Activated gamma-delta T cell treated with Interleukin-2 at 50 U/mL for 16 hours (primary cell): ENCODE results near the gene C2CD3.
A peak's percentile ranks its signal among the peaks of the same experiment; 100 is the strongest.

ENCODE experiments used
- DNase-seq: peaks from one replicate; pipeline ENCODE4 v3.0.0-alpha.2; 2020

C2CD3 gene, protein sequence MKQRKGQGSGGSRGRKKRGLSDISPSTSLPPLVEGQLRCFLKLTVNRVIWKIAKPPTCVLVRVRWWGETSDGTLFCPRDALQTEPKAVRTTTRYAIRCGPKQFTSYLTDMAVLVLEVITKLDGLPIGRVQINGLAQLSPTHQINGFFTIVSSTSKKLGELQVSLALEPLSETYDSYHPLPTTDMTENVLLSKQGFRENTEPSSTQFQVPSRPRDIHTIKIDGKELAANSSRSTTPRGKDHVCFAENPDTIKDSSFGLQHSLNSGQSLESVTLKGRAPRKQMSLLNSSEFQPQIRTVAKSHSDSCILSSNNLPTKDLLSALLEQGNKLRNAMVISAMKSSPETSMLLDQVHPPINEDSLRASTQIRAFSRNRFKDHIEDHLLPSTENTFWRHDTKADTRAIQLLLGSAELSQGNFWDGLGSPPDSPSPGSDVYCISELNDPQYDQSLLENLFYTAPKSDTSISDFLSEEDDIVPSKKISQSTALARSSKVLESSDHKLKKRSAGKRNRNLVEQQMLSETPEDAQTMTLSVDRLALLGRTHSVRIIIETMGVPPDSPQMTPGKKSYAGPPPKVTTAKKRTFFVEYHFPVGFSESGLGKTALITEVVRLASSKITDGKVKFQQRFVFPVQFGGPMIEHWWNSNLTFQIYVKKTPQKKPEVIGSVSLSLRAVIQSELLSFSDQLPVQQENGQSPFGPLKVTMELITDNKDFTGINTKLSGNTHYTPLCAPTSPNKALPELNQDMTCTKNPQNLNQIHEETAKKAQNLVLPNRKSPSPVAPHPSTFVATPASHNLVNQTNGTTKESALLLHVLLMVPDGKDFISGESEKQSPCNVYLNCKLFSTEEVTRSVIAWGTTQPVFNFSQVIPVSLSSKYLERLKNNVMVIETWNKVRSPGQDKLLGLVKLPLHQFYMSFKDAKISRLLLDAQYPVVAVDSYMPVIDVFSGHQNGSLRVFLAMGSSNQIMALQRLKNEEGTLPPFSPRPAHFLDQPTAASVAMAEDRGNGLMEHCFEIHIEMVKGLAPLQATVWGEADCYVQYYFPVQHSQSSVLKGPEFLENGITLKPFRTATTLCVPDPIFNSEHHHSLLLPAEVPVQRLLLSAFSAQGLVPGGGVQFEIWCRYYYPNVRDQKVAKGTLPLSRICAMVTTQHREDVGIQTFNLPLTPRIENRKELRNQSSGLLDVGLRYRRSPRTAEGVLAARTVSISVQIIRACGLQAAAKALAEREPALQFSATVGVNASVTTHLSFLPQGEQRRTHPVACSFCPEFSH (N-terminal part only)

DNA sequence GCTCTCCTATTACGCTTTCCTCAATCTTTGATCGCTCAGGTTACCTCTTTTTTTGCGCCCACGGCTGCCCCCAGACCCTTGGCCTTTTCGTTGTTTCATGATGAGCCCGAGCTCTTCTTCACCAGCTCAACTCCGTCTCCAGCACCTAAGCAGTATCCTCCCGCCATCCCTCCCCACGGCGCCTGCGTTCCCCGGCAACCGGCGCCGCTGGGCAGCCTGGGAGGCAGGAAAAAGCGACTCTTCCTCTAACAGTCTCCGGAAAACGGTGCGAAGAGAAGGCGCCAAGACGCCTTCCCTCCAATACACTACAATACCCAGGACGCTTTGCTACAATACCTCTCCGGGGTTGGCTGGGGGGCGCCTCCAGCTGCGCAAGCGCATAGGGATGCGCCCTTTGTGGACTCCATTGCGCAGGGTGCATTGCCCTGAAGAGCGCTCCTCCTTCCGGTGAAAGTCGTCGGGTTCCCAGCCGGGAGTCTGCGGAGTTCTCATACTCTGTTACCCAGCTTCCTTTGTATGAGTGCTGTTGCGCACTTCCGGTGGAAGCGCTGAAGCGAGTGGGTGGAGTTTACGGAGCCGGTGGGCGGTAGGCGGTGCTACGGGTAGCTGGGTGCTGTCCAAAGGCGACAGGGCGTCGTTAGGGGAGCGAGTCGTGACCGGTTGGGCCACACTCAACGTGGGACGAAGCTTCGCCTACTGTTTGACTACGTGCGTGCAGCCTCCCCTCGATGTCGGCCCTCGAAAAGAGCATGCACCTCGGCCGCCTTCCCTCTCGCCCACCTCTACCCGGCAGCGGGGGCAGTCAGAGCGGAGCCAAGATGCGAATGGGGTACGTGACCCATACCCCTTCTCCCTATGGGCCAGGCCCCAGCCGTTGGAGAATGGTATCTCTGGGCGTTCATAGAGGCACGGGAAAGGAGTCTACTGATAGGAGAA lies at the start of gene C2CD3, which contains the start of gene PPME1:
TSS of gene C2CD3 (minus strand) at position 309 of the 936 bp plus-strand sequence. CDS start at position 99, 210 bp downstream.
TSS of gene PPME1 (plus strand) at position 596 of the 936 bp plus-strand sequence. CDS start at position 729, 133 bp downstream.
- DNase-seq, result peak; percentile 96

DNA sequence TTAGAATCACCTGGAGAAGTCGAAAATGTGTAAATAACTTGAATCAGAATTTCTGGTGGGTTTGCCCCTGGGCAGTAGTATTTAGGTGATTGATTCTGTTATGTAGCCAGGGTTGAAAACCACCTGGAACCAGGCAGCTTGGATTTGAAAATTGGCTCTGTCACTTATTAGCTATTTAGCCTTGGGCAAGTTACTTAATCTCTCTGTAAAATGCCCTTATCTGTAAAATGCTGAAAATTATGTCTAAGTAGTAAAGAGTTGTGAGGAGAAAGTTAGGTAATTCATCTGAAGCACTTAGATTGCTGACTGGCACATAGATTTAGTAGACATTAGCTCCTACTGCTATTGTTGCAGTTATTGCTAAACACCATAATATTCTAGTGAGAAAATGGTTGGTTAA lies 49.6 kb upstream of the C2CD3 start:
- DNase-seq, result no peak

DNA sequence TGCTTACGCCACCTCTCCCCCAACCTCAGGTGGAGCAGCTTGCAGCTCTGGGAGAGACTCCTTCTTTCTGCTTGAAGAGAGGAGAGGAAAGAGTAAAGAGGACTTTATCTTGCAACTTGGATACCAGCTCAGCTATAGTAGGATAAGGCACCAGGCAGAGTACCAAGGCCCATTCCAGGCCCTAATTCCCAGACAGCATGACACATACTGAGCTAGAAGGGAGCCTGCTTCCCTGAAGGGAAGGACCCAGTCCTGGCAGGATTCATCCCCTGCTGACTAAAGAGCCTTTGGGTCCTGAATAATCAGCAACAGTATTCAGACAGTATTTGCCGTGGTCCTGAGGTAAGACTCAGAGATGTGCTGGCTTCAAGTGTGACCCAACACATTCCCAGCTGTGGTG lies 41.7 kb upstream of the C2CD3 start:
- no peak for DNase-seq

GRCh38 chr11:74208507-74208906 lies 37.7 kb upstream of the C2CD3 start:
- no peak for DNase-seq

DNA sequence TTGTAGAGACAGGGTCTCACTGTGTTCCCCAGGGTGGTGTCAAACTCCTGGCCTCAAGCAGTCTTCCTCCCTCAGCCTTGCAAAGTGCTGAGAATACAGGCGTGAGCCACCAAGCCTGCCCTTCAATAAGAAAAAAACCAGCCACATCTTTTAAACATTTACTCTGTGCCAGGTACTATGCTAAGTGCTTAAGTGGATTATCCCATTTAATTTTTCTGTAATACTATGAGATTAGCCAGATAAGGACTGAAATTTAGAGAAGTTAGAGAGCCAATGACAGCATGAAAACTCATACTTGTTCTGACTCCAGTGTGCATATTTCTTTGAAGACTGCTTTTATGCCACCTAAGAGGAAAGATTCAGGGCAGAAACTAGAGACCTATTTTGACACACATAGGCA lies 35.9 kb upstream of the C2CD3 start:
- DNase-seq, result no peak

- no peak for DNase-seq
Measured at GRCh38 chr11:74205181-74205580, 34.4 kb upstream of the C2CD3 start.

DNA sequence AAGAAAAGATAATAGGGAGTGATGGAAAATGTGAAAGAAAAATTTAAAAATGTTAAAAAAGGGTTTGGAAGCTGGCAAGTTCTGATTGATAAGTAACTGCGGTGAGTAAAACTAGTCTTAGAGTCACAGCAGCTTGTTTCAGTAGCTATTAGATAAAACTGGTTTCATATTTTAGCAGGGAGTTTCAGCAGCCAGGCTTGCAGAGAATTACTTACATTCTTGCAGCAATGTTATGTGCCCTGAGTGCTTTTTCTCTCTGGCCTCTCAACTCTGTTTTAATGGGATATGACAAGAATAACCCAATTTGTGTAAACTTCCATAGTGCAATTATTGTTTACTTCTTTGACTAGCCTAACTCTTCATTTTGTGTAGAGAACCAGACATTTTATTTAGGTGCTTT lies 33.9 kb upstream of the C2CD3 start:
- no peak for DNase-seq

DNA sequence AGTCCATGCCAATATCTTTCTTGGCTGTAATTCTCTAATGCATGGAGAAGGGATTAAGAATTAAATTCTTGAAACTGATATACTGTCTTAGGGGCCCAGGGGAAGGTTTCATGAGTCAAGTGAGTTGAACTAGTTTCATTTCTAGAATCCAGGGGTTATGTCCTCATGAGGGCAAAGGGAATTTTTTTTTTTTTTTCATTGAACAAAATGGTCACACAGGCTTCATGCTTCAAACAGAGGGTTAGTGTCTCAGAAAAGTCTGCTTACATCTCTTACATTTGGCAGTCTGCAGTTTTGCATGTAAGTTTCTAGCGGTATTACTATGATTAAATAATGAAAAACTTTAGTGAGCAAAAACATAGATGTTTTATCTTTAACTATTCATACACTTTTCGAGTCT lies 33.2 kb upstream of the C2CD3 start:
- DNase-seq, result no peak

DNA sequence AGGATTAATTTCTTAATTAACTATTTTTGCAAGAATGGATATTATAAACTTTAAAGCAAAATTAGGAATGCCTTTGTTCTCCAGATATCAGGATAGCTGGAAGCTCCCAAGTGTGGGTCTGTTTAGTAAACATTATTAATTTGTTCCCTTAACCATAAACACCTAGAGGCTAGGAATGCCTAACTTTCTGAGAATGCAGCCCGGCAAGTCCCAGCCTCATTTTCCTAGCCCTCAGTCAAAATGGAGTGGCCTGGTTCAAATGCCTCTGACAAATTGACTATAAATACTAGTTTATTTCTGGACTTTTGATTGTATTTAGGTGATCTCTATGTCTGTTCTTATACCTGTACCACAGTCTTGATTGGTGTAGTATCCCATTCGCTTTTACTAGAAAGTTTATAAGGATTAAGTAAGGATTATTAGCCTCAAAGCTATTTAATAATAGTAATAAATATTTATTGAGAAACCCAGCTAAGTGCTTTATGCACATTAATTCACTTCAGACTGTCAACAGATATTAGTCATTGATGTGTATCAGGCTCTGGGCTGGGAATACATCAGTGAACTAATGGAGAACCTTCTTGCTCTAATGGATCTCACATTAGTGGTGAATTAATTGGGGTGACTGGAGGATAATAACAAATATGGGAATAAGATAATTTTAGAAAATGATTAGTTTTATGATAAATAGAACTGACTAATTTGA lies 26.1 kb upstream of the C2CD3 start:
- no peak for DNase-seq

DNA sequence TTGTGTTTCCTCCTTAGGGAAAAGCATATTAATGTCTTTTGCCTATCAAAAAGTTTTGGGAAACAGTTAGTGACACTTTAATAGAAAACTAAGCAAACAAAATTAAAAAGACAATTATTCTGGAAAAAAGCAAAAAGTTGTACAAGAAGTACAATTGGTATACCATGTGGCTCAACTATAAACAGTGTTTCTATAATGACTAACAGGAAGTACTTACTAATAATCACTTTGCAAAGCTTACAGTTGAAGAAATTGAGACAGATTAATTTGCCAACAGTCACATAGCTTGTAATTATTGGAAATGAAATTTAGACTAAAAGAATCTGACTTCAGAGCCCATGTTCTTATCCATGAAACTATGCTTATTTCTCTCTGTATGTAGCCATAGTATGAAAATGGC lies 25.0 kb upstream of the C2CD3 start:
- DNase-seq, result no peak

GRCh38 chr11:74185695-74186094 lies 14.9 kb upstream of the C2CD3 start:
- DNase-seq, result no peak

DNA sequence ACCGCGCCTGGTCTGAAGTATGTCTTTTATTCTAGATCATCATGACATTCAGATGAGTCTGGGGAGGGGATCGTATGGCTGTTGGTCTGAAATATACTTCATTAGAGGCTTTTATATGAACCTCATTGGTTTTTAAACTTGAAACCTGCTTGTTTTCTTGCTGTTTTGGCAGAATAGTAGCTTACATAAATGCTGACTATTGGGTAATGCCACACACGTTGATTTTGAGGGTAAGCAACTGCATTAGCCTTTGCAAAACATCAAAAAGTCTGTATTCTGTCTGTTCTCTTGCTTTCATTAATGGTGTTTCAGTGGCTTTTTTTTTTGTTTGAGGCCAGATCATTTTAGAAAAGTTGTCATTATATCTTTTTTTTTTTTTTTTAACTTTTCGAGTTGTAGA lies 14.5 kb upstream of the C2CD3 start:
- DNase-seq, result no peak

- no peak for DNase-seq
Measured at GRCh38 chr11:74182635-74183034, 11.8 kb upstream of the C2CD3 start.

GRCh38 chr11:74179234-74180052 lies 8.6 kb upstream of the C2CD3 start:
- no peak for DNase-seq

GRCh38 chr11:74175920-74176319 lies 5.1 kb upstream of the C2CD3 start:
- DNase-seq, result no peak

DNA sequence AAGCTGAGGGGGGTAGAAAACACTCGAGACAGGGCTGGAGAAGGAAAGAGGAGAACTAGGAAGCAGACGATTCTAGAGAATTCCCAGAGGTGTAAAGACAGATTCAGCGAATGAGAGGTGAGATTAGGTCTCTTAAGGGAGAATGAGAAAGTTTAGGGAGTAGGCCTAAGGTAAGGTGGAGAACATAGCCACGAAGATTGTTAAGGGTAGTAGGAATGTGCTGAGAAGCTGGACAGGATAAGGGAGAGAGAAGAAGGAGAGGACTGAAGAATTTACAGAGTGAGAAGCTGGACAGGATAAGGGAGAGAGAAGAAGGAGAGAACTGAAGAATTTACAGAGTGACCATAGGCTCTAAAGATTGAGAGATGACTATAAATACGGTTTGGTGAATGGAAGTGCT lies 1.2 kb upstream of the C2CD3 start:
- DNase-seq, result no peak

DNA sequence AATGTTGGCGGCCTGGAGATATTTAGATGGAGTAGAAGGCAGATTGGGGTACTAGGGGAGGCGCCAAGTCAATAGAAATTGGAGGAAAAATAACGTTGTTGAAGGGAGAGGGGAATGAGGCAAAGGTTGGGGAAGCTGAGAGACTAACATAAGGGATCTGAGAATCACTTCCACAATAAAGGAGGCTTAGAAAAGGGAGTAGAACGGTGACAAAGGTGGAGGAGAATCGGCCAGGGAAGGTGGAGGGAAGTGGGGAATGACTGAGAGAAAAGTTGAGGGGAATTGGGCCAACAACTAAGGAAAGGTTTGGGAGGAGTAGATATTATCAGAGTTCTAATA lies 797 bp upstream of the C2CD3 start:
- DNase-seq, result no peak

DNA sequence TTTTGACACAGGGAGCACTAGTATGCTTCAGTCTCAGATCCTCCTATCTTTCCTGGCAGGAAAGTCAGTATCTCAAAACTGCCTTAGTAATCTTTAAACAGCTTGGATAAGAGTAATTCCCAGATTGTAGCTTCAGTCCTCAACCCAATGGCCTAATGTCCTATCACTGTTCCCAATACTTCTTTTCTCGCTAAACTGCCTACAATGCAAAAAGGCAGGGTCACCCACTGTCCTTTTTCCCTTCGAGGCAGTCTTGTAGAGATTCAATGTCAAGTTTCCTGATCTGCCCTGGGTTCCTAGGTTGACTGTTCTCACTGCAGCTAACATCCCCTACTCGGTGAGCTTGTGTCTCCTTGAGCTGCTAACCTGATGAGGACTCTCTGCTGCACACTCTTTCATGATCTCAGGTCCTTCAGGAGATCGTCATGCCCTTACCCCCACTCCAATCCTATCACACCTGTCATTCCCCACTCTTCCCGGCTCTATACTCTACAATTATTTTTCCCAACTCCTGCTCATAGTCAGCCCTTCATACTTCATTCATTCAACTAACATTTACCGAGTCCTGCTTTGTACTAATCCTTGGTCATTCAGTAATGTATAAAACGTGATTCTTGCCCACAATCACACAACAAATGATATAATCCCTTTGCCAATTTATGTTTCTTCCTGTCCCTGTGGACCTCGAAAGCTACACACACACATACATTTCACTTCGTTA lies 904 bp downstream of the C2CD3 start:
- no peak for DNase-seq

GRCh38 chr11:74168838-74169237 lies 2.0 kb downstream of the C2CD3 start:
- no peak for DNase-seq
